Upper lobe of left lung (tissue), 6 donors: Measurements from ENCODE around the gene VEGFC. TPM values are rescaled to one million over a fixed set of nuclear protein-coding genes. Genes with fewer than 3 reads are reported as not detected.

Experiments used
- ATAC-seq, 2 donors: fragments of 200-7000 bp; cut with Tn5 transposase; one replicate each; pipeline ENCODE4 v1.9.1; 2022; ENCODE audit warnings: mild to moderate bottlenecking in 2 of 2, moderate library complexity in 2 of 2; ENCODE audit not compliant: low FRiP score in 2 of 2
- DNase-seq, 2 donors: peaks; one replicate each; pipeline ENCODE4 v3.0.0-alpha.2; 2019 to 2020
- H3K27ac ChIP-seq, 4 donors: fragments of 200-600 bp; sonication (generic); one replicate each; pipeline ENCODE4 v1.5.1; 2016 to 2019
- H3K27me3 ChIP-seq, 4 donors: fragments of 200-600 bp; sonication (generic); one replicate each; pipeline ENCODE4 v1.5.1; 2017 to 2019
- H3K36me3 ChIP-seq, 4 donors: fragments of 200-600 bp; sonication (generic); one replicate each; pipeline ENCODE4 v1.5.1; 2016 to 2019
- H3K4me1 ChIP-seq, 4 donors: fragments of 200-600 bp; sonication (generic); one replicate each; pipeline ENCODE4 v1.5.1; 2018 to 2019
- H3K4me3 ChIP-seq, 4 donors: fragments of 200-600 bp; sonication (generic); one replicate each; pipeline ENCODE4 v1.5.1; 2017 to 2019; ENCODE audit warnings: mild to moderate bottlenecking in 2 of 4, moderate library complexity in 1 of 4
- H3K9me3 ChIP-seq, 4 donors: fragments of 200-600 bp; sonication (generic); one replicate each; pipeline ENCODE4 v1.5.1; 2018 to 2019
- CTCF ChIP-seq, 6 experiments: fragments of 450-650 bp in 4 of 6; fragments of 200-600 bp in 2 of 6; sonication (generic) in 2 of 6; IDR thresholded peaks; one replicate each; pipeline ENCODE4 v1.5.1; 2016 to 2019; ENCODE audit warnings: antibody characterized with exemption in 6 of 6
- EP300 ChIP-seq, 4 donors: sonication (generic); formaldehyde crosslinking; IDR thresholded peaks; one replicate each; pipeline ENCODE4 v1.5.1; 2017; ENCODE audit warnings: antibody characterized with exemption in 4 of 4, control low read depth in 2 of 4
- POLR2A ChIP-seq, 4 donors: fragments of 450-650 bp; IDR thresholded peaks; one replicate each; pipeline ENCODE4 v1.5.1; 2016 to 2017; ENCODE audit warnings: antibody characterized with exemption in 4 of 4, mild to moderate bottlenecking in 2 of 4
- POLR2AphosphoS5 ChIP-seq, 2 donors: sonication (generic); formaldehyde crosslinking; IDR thresholded peaks; one replicate each; pipeline ENCODE4 v1.5.1; 2017; ENCODE audit warnings: antibody characterized with exemption in 2 of 2
- WGBS, 2 donors: methylation state at CpG; one replicate each; pipeline ENCODE4 v1.1.5; 2017 to 2018; 5-methylcytosine and 5-hydroxymethylcytosine counted together
- total RNA-seq, 6 donors: library from RNA; depleted of rRNA in 4 of 6; stranded (reverse); fragments of >200 nt in 4 of 6; gene quantifications; one replicate each; pipeline versions ENCODE4 v1.1.0 to v1.2.1, GENCODE V29; 2016 to 2021
- donor health status: DM: no; HTN: no; CAD: no; lungs with moderate emphysema.
- donor health status: DM: no; HTN: yes; CAD: no; lungs with severe emphysema.

VEGFC gene
- total RNA-seq, 6 donors from 2014 or later: 5.1 to 13.7 (median 7.5) TPM

- WGBS, 2 donors: 91 to 98% methylated on average over 3 of the region's 3 CpGs
- Histone ChIP-seq H3K36me3 (no peaks in the 10 kb centered on the region), H3K27ac (no peak overlapping the region), H3K27me3 (no peaks in the 10 kb centered on the region), H3K9me3 (no peaks in the 10 kb centered on the region), H3K4me1 (no peaks in the 10 kb centered on the region), H3K4me3 (no peak overlapping the region)
- ATAC-seq (no peak), DNase-seq (no peak)
- TF ChIP-seq POLR2AphosphoS5 (IDR thresholded peaks at IDR 0.05): no peak
- no peak for TF ChIP-seq CTCF (IDR thresholded peaks at IDR 0.05)
- no peak for TF ChIP-seq EP300 (IDR thresholded peaks at IDR 0.05)
- TF ChIP-seq POLR2A (IDR thresholded peaks at IDR 0.05): no peak
Measured at GRCh38 chr4:176746846-176747245, 45.9 kb downstream of the VEGFC start.

- Histone ChIP-seq H3K36me3 (no peaks in the 10 kb centered on the region), H3K27me3 (no peaks in the 10 kb centered on the region), H3K4me3 (no peak overlapping the region), H3K9me3 (no peaks in the 10 kb centered on the region), H3K4me1 (no peaks in the 10 kb centered on the region), H3K27ac (no peak overlapping the region)
- no peak for ATAC-seq
- DNase-seq: no peak
- TF ChIP-seq POLR2A (IDR thresholded peaks at IDR 0.05): no peak
Measured at GRCh38 chr4:176745902-176746301, 46.8 kb downstream of the VEGFC start.

GRCh38 chr4:176744091-176744490, 48.6 kb downstream of the VEGFC start:
- DNase-seq (no peak), ATAC-seq (no peak)
- H3K4me1 ChIP-seq: no peaks in the 10 kb centered on the region
- no peaks in the 10 kb centered on the region for H3K36me3 ChIP-seq
- no peak overlapping the region for H3K4me3 ChIP-seq
- WGBS, 2 donors: 87 to 94% methylated on average over 2 of the region's 2 CpGs
- TF ChIP-seq POLR2A (IDR thresholded peaks at IDR 0.05) (no peak), CTCF (IDR thresholded peaks at IDR 0.05) (no peak), EP300 (IDR thresholded peaks at IDR 0.05) (no peak), POLR2AphosphoS5 (IDR thresholded peaks at IDR 0.05) (no peak)
- H3K9me3 ChIP-seq: no peaks in the 10 kb centered on the region
- no peak overlapping the region for H3K27ac ChIP-seq
- H3K27me3 ChIP-seq: no peaks in the 10 kb centered on the region

- Histone ChIP-seq H3K4me1 (no peaks in the 10 kb centered on the region), H3K27ac (no peak overlapping the region), H3K9me3 (no peaks in the 10 kb centered on the region), H3K27me3 (no peaks in the 10 kb centered on the region), H3K4me3 (no peak overlapping the region), H3K36me3 (no peaks in the 10 kb centered on the region)
- no peak for DNase-seq
- TF ChIP-seq CTCF (IDR thresholded peaks at IDR 0.05): no peak
- no peak for TF ChIP-seq EP300 (IDR thresholded peaks at IDR 0.05)
- TF ChIP-seq POLR2A (IDR thresholded peaks at IDR 0.05): no peak
- no peak for TF ChIP-seq POLR2AphosphoS5 (IDR thresholded peaks at IDR 0.05)
- 58 to 71% methylated on average over 6 of the region's 6 CpGs for WGBS, 2 donors
- ATAC-seq: no peak
Measured at GRCh38 chr4:176742211-176742610, 50.5 kb downstream of the VEGFC start.

- Histone ChIP-seq H3K27ac (no peak overlapping the region), H3K9me3 (no peaks in the 10 kb centered on the region), H3K36me3 (no peaks in the 10 kb centered on the region), H3K27me3 (no peaks in the 10 kb centered on the region), H3K4me1 (no peaks in the 10 kb centered on the region), H3K4me3 (no peak overlapping the region)
- ATAC-seq: no peak
- TF ChIP-seq POLR2AphosphoS5 (IDR thresholded peaks at IDR 0.05) (no peak), CTCF (IDR thresholded peaks at IDR 0.05) (no peak), EP300 (IDR thresholded peaks at IDR 0.05) (no peak), POLR2A (IDR thresholded peaks at IDR 0.05) (no peak)
- no peak for DNase-seq
- 54 to 64% methylated on average over 4 of the region's 4 CpGs for WGBS, 2 donors
Measured at GRCh38 chr4:176741253-176741652, 51.5 kb downstream of the VEGFC start.
